ENCODE data around the gene NDUFAF3. TPM values are rescaled to one million over a fixed set of nuclear protein-coding genes. Genes with fewer than 3 reads are reported as not detected.

Gene NDUFAF3
- total RNA-seq, 1 donor from 2014 or later: 61.4 TPM

- Mint-ChIP-seq H3K4me3 (peak overlapping the region; percentile 94), H3K4me1 (peaks cover 36% of the 10 kb centered on the region), H3K27ac (peak overlapping the region; percentile 76), H3K9me3 (no peaks in the 10 kb centered on the region), H3K36me3 (peaks cover 13% of the 10 kb centered on the region), H3K27me3 (ENCODE audit: low read depth) (no peaks in the 10 kb centered on the region)
- TF ChIP-seq, protein P1, sequence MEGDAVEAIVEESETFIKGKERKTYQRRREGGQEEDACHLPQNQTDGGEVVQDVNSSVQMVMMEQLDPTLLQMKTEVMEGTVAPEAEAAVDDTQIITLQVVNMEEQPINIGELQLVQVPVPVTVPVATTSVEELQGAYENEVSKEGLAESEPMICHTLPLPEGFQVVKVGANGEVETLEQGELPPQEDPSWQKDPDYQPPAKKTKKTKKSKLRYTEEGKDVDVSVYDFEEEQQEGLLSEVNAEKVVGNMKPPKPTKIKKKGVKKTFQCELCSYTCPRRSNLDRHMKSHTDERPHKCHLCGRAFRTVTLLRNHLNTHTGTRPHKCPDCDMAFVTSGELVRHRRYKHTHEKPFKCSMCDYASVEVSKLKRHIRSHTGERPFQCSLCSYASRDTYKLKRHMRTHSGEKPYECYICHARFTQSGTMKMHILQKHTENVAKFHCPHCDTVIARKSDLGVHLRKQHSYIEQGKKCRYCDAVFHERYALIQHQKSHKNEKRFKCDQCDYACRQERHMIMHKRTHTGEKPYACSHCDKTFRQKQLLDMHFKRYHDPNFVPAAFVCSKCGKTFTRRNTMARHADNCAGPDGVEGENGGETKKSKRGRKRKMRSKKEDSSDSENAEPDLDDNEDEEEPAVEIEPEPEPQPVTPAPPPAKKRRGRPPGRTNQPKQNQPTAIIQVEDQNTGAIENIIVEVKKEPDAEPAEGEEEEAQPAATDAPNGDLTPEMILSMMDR (IDR thresholded peaks at IDR 0.05; ENCODE audit: unreplicated experiment): no peak
- DNase-seq (ENCODE audit: low spot score in 2 of 2, unreplicated experiment in 2 of 2): no peak
Measured at GRCh38 chr3:49019941-49020329, 2.0 kb upstream of the NDUFAF3 start.

- Mint-ChIP-seq H3K36me3 (peaks cover 11% of the 10 kb centered on the region), H3K9me3 (no peaks in the 10 kb centered on the region), H3K27me3 (ENCODE audit: low read depth) (no peaks in the 10 kb centered on the region)
Measured at GRCh38 chr3:49020330-49021212, 1.4 kb upstream of the NDUFAF3 start.

DNA sequence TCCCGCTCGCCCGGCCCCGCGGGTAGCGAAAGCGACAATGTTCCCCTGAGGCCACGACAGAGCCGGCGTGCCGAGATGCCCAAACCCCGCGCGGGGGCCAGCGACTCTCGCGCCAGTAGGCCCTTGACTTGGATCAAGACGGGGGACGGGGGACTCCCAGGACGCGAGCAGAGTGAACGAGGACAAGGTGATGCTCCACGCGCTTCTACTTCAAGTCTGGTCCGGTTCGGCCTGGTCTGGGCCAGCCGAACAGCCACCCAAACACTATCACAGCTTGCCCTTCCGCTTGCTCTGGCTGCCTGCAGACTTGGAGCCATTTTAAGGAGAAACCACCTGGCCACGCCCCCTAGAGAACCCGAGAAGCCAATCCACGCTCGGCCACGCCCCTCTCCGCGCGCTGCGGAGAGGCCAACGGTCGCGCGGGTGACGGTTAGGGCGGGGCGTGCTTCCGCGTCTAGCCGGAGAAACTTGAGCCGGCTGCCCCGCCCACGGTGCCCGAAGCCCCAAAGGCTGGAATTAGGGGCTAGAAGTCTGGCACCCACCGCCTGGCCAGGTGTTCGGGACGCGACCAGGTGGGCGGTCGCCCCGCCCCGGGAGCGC is 608 bp upstream of the NDUFAF3 start:
- TF ChIP-seq, protein P1 (IDR thresholded peaks at IDR 0.05; ENCODE audit: unreplicated experiment): no peak
- Mint-ChIP-seq H3K4me3 (peak overlapping the region; percentile 94), H3K4me1 (peaks cover 36% of the 10 kb centered on the region), H3K9me3 (no peaks in the 10 kb centered on the region), H3K27me3 (ENCODE audit: low read depth) (no peaks in the 10 kb centered on the region), H3K27ac (peak overlapping the region; percentile 98), H3K36me3 (peaks cover 12% of the 10 kb centered on the region)
- peak; percentile 97 for DNase-seq (ENCODE audit: low spot score in 2 of 2, unreplicated experiment in 2 of 2)

More at GRCh38 chr3:49020330-49021212, 1.4 kb upstream of the NDUFAF3 start:
- Mint-ChIP-seq H3K4me1 (peaks cover 36% of the 10 kb centered on the region), H3K27ac (peak overlapping the region; percentile 76), H3K4me3 (peak overlapping the region; percentile 94)
- no peak for DNase-seq (ENCODE audit: low spot score in 2 of 2, unreplicated experiment in 2 of 2)
- TF ChIP-seq, protein P1 (IDR thresholded peaks at IDR 0.05; ENCODE audit: unreplicated experiment): no peak

DNA sequence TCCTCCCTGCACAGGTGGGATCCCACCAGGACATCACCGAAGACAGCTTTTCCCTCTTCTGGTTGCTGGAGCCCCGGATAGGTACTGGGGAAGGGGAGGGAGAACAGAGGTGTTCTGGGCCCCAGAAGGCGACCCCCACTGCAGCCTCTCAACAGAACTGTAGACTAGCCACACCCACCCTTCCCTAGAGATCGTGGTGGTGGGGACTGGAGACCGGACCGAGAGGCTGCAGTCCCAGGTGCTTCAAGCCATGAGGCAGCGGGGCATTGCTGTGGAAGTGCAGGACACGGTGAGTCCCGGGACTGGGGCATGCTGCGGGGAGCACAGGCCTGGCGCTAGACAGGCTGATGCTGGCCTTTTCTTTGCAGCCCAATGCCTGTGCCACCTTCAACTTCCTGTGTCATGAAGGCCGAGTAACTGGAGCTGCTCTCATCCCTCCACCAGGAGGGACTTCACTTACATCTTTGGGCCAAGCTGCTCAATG is 809 bp downstream of the NDUFAF3 start:
- H3K36me3 Mint-ChIP-seq: peaks cover 14% of the 10 kb centered on the region
- H3K4me3 Mint-ChIP-seq: peak overlapping the region; percentile 94
- peaks cover 34% of the 10 kb centered on the region for H3K4me1 Mint-ChIP-seq
- no peak for DNase-seq (ENCODE audit: low spot score in 2 of 2, unreplicated experiment in 2 of 2)
- H3K9me3 Mint-ChIP-seq: no peaks in the 10 kb centered on the region
- peak overlapping the region; percentile 97 for H3K27ac Mint-ChIP-seq
- TF ChIP-seq, protein P1 (IDR thresholded peaks at IDR 0.05; ENCODE audit: unreplicated experiment): no peak
- H3K27me3 Mint-ChIP-seq (ENCODE audit: low read depth): no peaks in the 10 kb centered on the region

- Mint-ChIP-seq H3K36me3 (peaks cover 14% of the 10 kb centered on the region), H3K4me1 (peaks cover 38% of the 10 kb centered on the region), H3K9me3 (no peaks in the 10 kb centered on the region), H3K4me3 (peak overlapping the region; percentile 94), H3K27me3 (ENCODE audit: low read depth) (no peaks in the 10 kb centered on the region), H3K27ac (no peak overlapping the region)
- DNase-seq (ENCODE audit: low spot score in 2 of 2, unreplicated experiment in 2 of 2): no peak
- TF ChIP-seq, protein P1 (IDR thresholded peaks at IDR 0.05; ENCODE audit: unreplicated experiment): no peak
Measured at GRCh38 chr3:49023775-49024174, 1.9 kb downstream of the NDUFAF3 start.

Measured in mesothelial cell of epicardium (in vitro differentiated cells).